ENCODE data around the gene CYP26C1.

DNA sequence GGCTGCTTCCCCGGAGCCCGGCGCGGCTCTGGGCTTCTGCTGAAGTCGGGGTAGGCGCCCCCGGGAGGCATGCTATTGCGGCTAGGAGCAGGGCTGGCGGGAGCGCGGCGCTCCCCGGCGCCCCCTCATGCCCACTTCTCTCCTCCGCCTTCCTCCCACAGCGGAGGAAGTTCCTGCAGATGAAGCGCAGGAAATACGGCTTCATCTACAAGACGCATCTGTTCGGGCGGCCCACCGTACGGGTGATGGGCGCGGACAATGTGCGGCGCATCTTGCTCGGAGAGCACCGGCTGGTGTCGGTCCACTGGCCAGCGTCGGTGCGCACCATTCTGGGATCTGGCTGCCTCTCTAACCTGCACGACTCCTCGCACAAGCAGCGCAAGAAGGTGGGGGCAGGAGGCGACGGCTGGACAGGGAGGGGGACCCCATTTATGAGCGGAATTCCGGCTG lies 13.6 kb downstream of the CYP26C1 start:
- TF ChIP-seq, protein P1, sequence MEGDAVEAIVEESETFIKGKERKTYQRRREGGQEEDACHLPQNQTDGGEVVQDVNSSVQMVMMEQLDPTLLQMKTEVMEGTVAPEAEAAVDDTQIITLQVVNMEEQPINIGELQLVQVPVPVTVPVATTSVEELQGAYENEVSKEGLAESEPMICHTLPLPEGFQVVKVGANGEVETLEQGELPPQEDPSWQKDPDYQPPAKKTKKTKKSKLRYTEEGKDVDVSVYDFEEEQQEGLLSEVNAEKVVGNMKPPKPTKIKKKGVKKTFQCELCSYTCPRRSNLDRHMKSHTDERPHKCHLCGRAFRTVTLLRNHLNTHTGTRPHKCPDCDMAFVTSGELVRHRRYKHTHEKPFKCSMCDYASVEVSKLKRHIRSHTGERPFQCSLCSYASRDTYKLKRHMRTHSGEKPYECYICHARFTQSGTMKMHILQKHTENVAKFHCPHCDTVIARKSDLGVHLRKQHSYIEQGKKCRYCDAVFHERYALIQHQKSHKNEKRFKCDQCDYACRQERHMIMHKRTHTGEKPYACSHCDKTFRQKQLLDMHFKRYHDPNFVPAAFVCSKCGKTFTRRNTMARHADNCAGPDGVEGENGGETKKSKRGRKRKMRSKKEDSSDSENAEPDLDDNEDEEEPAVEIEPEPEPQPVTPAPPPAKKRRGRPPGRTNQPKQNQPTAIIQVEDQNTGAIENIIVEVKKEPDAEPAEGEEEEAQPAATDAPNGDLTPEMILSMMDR (IDR thresholded peaks at IDR 0.05): no peak
- TF ChIP-seq POLR2AphosphoS5 (IDR thresholded peaks at IDR 0.05) (no peak), POLR2A (IDR thresholded peaks at IDR 0.05) (no peak), EP300 (IDR thresholded peaks at IDR 0.05) (no peak)

Data from upper lobe of left lung (tissue), 4 donors.